Suprapubic skin (tissue), 3 donors: ENCODE measurements around the gene SLC35D3.

Experiments
- CTCF ChIP-seq, 2 donors: fragments of 200-600 bp in 1 of 2; fragments of 450-650 bp in 1 of 2; sonication (generic) in 1 of 2; IDR thresholded peaks; one replicate each; pipeline ENCODE4 v1.5.1; 2016 to 2019; ENCODE audit warnings: antibody characterized with exemption in 2 of 2, mild to moderate bottlenecking in 1 of 2, moderate library complexity in 1 of 2
- EP300 ChIP-seq: sonication (generic); formaldehyde crosslinking; IDR thresholded peaks from one replicate; pipeline ENCODE4 v1.6.1; 2017; ENCODE audit warnings: antibody characterized with exemption
- POLR2A ChIP-seq, 2 donors: fragments of 450-650 bp; IDR thresholded peaks; one replicate each; pipeline ENCODE4 v1.6.1; 2017; ENCODE audit warnings: antibody characterized with exemption in 2 of 2, mild to moderate bottlenecking in 2 of 2, moderate library complexity in 2 of 2

- TF ChIP-seq CTCF (IDR thresholded peaks at IDR 0.05) (no peak), POLR2A (IDR thresholded peaks at IDR 0.05) (no peak), EP300 (no peak)
These were observed 30.7 kb downstream of the SLC35D3 start for GRCh38 chr6:136952714-136953260.
